Heart left ventricle (tissue), 13 donors: ENCODE data around the gene TTI1.

ENCODE experiments used
- CTCF ChIP-seq, 12 donors: fragments of 200-600 bp; sonication (generic) in 4 of 12; IDR thresholded peaks; one replicate each; pipeline versions ENCODE4 v1.5.0 to v1.8.0; 2018 to 2022; ENCODE audit warnings: antibody characterized with exemption in 12 of 12, mild to moderate bottlenecking in 5 of 12
- POLR2A ChIP-seq, 2 donors: fragments of 450-650 bp; IDR thresholded peaks; one replicate each; pipeline ENCODE4 v1.6.1; 2017; ENCODE audit warnings: antibody characterized with exemption in 2 of 2, mild to moderate bottlenecking in 2 of 2, moderate library complexity in 2 of 2
- donor health status: ischemic (EF 13 %, LVEDD 7.1; RV severe dilation, severe dysfunction).
- donor health status: DM: no; HTN: yes; CAD: no.
- donor health status: DM: no; HTN: no; CAD: no.
- donor health status: ischemic (EF 25% LVEDD 6.9; RV normal size, moderate dysfunction).
- donor health status: ischemic (EF 25% LVEDD 5.7; RV mildly dilated, moderate dysfunction).
- donor health status: ischemic (EF 35%, LVEDD 5.7; RV mildly dilated, moderate dysfunction).
- donor health status: nonischemic (EF 11% LVEDD 7.7; RV severe dilation, severe dysfunction).
- donor health status: DM: yes; HTN: yes; CAD: no.
- donor health status: PGD.
- donor health status: ischemic (EF 29% LVEDD 5.4; RV normal size, mild dysfunction).
- donor health status: nonischemic (EF 23%, LVEDD 6.1; RV moderate dilation, normal function).

- TF ChIP-seq CTCF (IDR thresholded peaks at IDR 0.05): no peak
- TF ChIP-seq POLR2A (IDR thresholded peaks at IDR 0.05): no peak
Measured at GRCh38 chr20:38034961-38035360, 1.7 kb upstream of the TTI1 start.
